ENCODE measurements around the gene TNFRSF14. TPM values are rescaled to one million over a fixed set of nuclear protein-coding genes. Genes with fewer than 3 reads are reported as not detected.

TNFRSF14 gene
- total and polyA plus RNA-seq, 2 donors (not counting 1 experiment from before 2014, with no cell fraction given) = 239 to 427 TPM

GRCh38 chr1:2507744-2508155 is 48.4 kb upstream of the TNFRSF14 start:
- H3K27ac ChIP-seq (ENCODE audit: low read length in 2 of 2) = no peak overlapping the region
- ChIA-PET POLR2A (interaction anchor here (1.1 kb wide), 1 partner anchor 19 kb away, joined by 3 read pairs; the partner anchor contains the start of gene PANK4), CTCF (interaction anchor here (0.6 kb wide), 1 partner anchor 207 kb away, joined by 3 read pairs; no protein-coding TSS in a partner anchor)
- Mint-ChIP-seq H3K4me1 (peaks cover 2% of the 10 kb centered on the region), H3K27me3 (no peaks in the 10 kb centered on the region), H3K9me3 (ENCODE audit: insufficient read depth) (no peaks in the 10 kb centered on the region), H3K4me3 (no peak overlapping the region), H3K27ac (no peak overlapping the region)
- H4K20me1 ChIP-seq (ENCODE audit: control insufficient read depth, insufficient read depth, low read length, poor library complexity, severe bottlenecking) = peaks cover 48% of the 10 kb centered on the region
- no peak for ATAC-seq (ENCODE audit: low read depth)
- H3K36me3 ChIP-seq (replicated peaks in 1 of 2; ENCODE audit: control extremely low read depth in 1 of 2, control insufficient read depth in 1 of 2, extremely low read depth in 1 of 2, insufficient read depth in 2 of 2, low read length in 1 of 2) = peaks cover 0 to 41% of the 10 kb centered on the region in 2 experiments
- TF ChIP-seq CTCF (IDR thresholded peaks at IDR 0.05) = no peak
- TF ChIP-seq EZH2 (IDR thresholded peaks at IDR 0.05; ENCODE audit: borderline replicate concordance, insufficient read depth, low read depth, low read length, poor library complexity, severe bottlenecking) = no peak
- 79% methylated on average over 4 of the region's 6 CpGs for WGBS (ENCODE audit: insufficient coverage)
- no peaks in the 10 kb centered on the region for H3K27me3 ChIP-seq (replicated peaks in 1 of 4; ENCODE audit: control extremely low read depth in 1 of 4, control insufficient read depth in 3 of 4, insufficient read depth in 4 of 4, low read length in 3 of 4)
- H3K4me1 ChIP-seq (ENCODE audit: control insufficient read depth in 2 of 2, insufficient read depth in 2 of 2, low read length in 2 of 2) = no peaks in the 10 kb centered on the region
- H2AFZ ChIP-seq (ENCODE audit: insufficient read depth, low read depth, low read length, poor library complexity, severe bottlenecking) = no peak overlapping the region
- H3K79me2 ChIP-seq (ENCODE audit: control insufficient read depth, insufficient read depth, low read length) = no peaks in the 10 kb centered on the region
- H3K9ac ChIP-seq (ENCODE audit: low read length) = no peak overlapping the region
- DNase-seq = no peak
- no peak overlapping the region for H3K4me2 ChIP-seq (replicated peaks; ENCODE audit: low read depth, low read length, poor library complexity, severe bottlenecking)
- no peaks in the 10 kb centered on the region for H3K9me3 ChIP-seq (ENCODE audit: control extremely low read depth in 1 of 3, control insufficient read depth in 2 of 3, insufficient read depth in 1 of 3, low read length in 2 of 3)
- intact Hi-C loops (cut with micrococcal nuclease) = no loop called here
- H3K4me3 ChIP-seq (ENCODE audit: control extremely low read depth in 1 of 5, extremely low read depth in 1 of 5, insufficient read depth in 1 of 5, low read depth in 2 of 5, low read length in 4 of 5) = no peak overlapping the region

GRCh38 chr1:2508180-2508579 is 48.0 kb upstream of the TNFRSF14 start:
- no peaks in the 10 kb centered on the region for H3K27me3 ChIP-seq (replicated peaks in 1 of 4; ENCODE audit: control extremely low read depth in 1 of 4, control insufficient read depth in 3 of 4, insufficient read depth in 4 of 4, low read length in 3 of 4)
- no peak for TF ChIP-seq CTCF (IDR thresholded peaks at IDR 0.05)
- TF ChIP-seq EZH2 (IDR thresholded peaks at IDR 0.05; ENCODE audit: borderline replicate concordance, insufficient read depth, low read depth, low read length, poor library complexity, severe bottlenecking) = no peak
- peaks cover 0 to 45% of the 10 kb centered on the region in 2 experiments for H3K36me3 ChIP-seq (replicated peaks in 1 of 2; ENCODE audit: control extremely low read depth in 1 of 2, control insufficient read depth in 1 of 2, extremely low read depth in 1 of 2, insufficient read depth in 2 of 2, low read length in 1 of 2)
- no peak overlapping the region for H3K27ac ChIP-seq (ENCODE audit: low read length in 2 of 2)
- 88% methylated on average over 15 of the region's 24 CpGs for WGBS (ENCODE audit: insufficient coverage)
- no peaks in the 10 kb centered on the region for H3K79me2 ChIP-seq (ENCODE audit: control insufficient read depth, insufficient read depth, low read length)
- no peaks in the 10 kb centered on the region for H3K4me1 ChIP-seq (ENCODE audit: control insufficient read depth in 2 of 2, insufficient read depth in 2 of 2, low read length in 2 of 2)
- no peak overlapping the region for H3K4me2 ChIP-seq (replicated peaks; ENCODE audit: low read depth, low read length, poor library complexity, severe bottlenecking)
- no peaks in the 10 kb centered on the region for H3K9me3 ChIP-seq (ENCODE audit: control extremely low read depth in 1 of 3, control insufficient read depth in 2 of 3, insufficient read depth in 1 of 3, low read length in 2 of 3)
- no peak for DNase-seq
- H3K4me3 ChIP-seq (ENCODE audit: control extremely low read depth in 1 of 5, extremely low read depth in 1 of 5, insufficient read depth in 1 of 5, low read depth in 2 of 5, low read length in 4 of 5) = no peak overlapping the region
- H3K4me1 Mint-ChIP-seq = no peaks in the 10 kb centered on the region
- H3K9ac ChIP-seq (ENCODE audit: low read length) = no peak overlapping the region
- POLR2A ChIA-PET = interaction anchor here (1.1 kb wide), 1 partner anchor 18 kb away, joined by 3 read pairs; the partner anchor contains the start of gene PANK4
- CTCF ChIA-PET = interaction anchor here (0.6 kb wide), 1 partner anchor 207 kb away, joined by 3 read pairs; no protein-coding TSS in a partner anchor
- H3K27me3 Mint-ChIP-seq = no peaks in the 10 kb centered on the region
- no peak overlapping the region for H3K4me3 Mint-ChIP-seq
- peaks cover 51% of the 10 kb centered on the region for H4K20me1 ChIP-seq (ENCODE audit: control insufficient read depth, insufficient read depth, low read length, poor library complexity, severe bottlenecking)
- intact Hi-C loops (cut with micrococcal nuclease) = no loop called here
- ATAC-seq (ENCODE audit: low read depth) = no peak
- H3K9me3 Mint-ChIP-seq (ENCODE audit: insufficient read depth) = no peaks in the 10 kb centered on the region
- H2AFZ ChIP-seq (ENCODE audit: insufficient read depth, low read depth, low read length, poor library complexity, severe bottlenecking) = no peak overlapping the region
- no peak overlapping the region for H3K27ac Mint-ChIP-seq

Measured in B cell (primary cell).